Fibroblast of skin of right biceps (primary cell): Measurements from ENCODE around the gene HOXD13.
A peak's percentile ranks its signal among the peaks of the same experiment; 100 is the strongest.

Experiments
- DNase-seq: peaks from one replicate; pipeline ENCODE4 v3.0.0-alpha.2; 2013

The HOXD13 gene

GRCh38 chr2:176095421-176095820, 2.9 kb downstream of the HOXD13 start:
- no peak for DNase-seq

- no peak for DNase-seq
Measured at GRCh38 chr2:176096243-176096985, 3.9 kb downstream of the HOXD13 start.

- peak; percentile 66 for DNase-seq
Measured at GRCh38 chr2:176096986-176097819, 4.7 kb downstream of the HOXD13 start.

GRCh38 chr2:176097820-176098365, 5.4 kb downstream of the HOXD13 start:
- no peak for DNase-seq

- DNase-seq: no peak
Measured at GRCh38 chr2:176098366-176099158, 6.0 kb downstream of the HOXD13 start.

GRCh38 chr2:176099159-176099727, 6.7 kb downstream of the HOXD13 start:
- DNase-seq: no peak

- no peak for DNase-seq
Measured at GRCh38 chr2:176099728-176100546, 7.4 kb downstream of the HOXD13 start, which contains the start of gene HOXD12. Gene HOXD12 (plus strand): TSS chr2:176099795. CDS start chr2:176099802, 7 bp downstream.

- no peak for DNase-seq
Measured at GRCh38 chr2:176100547-176101140, 8.1 kb downstream of the HOXD13 start.

- no peak for DNase-seq
Measured at GRCh38 chr2:176101216-176101830, 8.8 kb downstream of the HOXD13 start.

GRCh38 chr2:176101842-176102241, 9.3 kb downstream of the HOXD13 start:
- no peak for DNase-seq

- DNase-seq: no peak
Measured at GRCh38 chr2:176102309-176102866, 9.9 kb downstream of the HOXD13 start.

GRCh38 chr2:176103194-176103593, 10.7 kb downstream of the HOXD13 start:
- DNase-seq: no peak

GRCh38 chr2:176103742-176104315, 11.3 kb downstream of the HOXD13 start:
- no peak for DNase-seq

GRCh38 chr2:176104316-176105077, 12.0 kb downstream of the HOXD13 start:
- DNase-seq: peak; percentile 85

GRCh38 chr2:176105078-176105729, 12.7 kb downstream of the HOXD13 start:
- DNase-seq: no peak

- DNase-seq: no peak
Measured at GRCh38 chr2:176105730-176106580, 13.4 kb downstream of the HOXD13 start.
